ENCODE measurements around the gene ZNF576. TPM values are rescaled to one million over a fixed set of nuclear protein-coding genes. Genes with fewer than 3 reads are reported as not detected.

The ZNF576 gene
- total and polyA plus RNA-seq, 2 of the 13 experiments (the other 11 are each of a cell fraction or from before 2014, with no cell fraction given) = 7.2 to 9.6 TPM

GRCh38 chr19:43639519-43640423 is 43.4 kb downstream of the ZNF576 start, which contains the start of gene CADM4 (continued):
- TF ChIP-seq ZNF577 (CRISPR knock-in tag; IDR thresholded peaks at IDR 0.05; ENCODE audit: borderline replicate concordance, low read depth) = no peak
- TF ChIP-seq ZMAT5 (CRISPR knock-in tag; IDR thresholded peaks at IDR 0.05; ENCODE audit: borderline replicate concordance, low read depth) = no peak
- TF ChIP-seq PREB (CRISPR knock-in tag; IDR thresholded peaks at IDR 0.05) = no peak
- peak; percentile 71 for TF ChIP-seq ZBTB38 (CRISPR knock-in tag; IDR thresholded peaks at IDR 0.05)
- 0 out of 2 replicates have a peak, but pooled peaks have one; percentile 62 for TF ChIP-seq BATF2 (CRISPR knock-in tag; IDR thresholded peaks at IDR 0.05)
- TF ChIP-seq NR2F2 (IDR thresholded peaks at IDR 0.05; ENCODE audit: borderline replicate concordance, low read depth) = no peak
- TF ChIP-seq ZBTB46 (CRISPR knock-in tag; IDR thresholded peaks at IDR 0.05; ENCODE audit: borderline replicate concordance) = no peak
- TF ChIP-seq ZBTB49 (CRISPR knock-in tag; IDR thresholded peaks at IDR 0.05; ENCODE audit: borderline replicate concordance) = no peak
- no peak for TF ChIP-seq NFAT5 (CRISPR knock-in tag; IDR thresholded peaks at IDR 0.05)
- TF ChIP-seq TFDP2 (CRISPR knock-in tag; IDR thresholded peaks at IDR 0.05) = no peak
- TF ChIP-seq KDM3A (CRISPR knock-in tag; IDR thresholded peaks at IDR 0.05; ENCODE audit: low read depth) = no peak
- TF ChIP-seq SCMH1 (CRISPR knock-in tag; IDR thresholded peaks at IDR 0.05; ENCODE audit: borderline replicate concordance) = no peak
